GM12892 (cell line): ENCODE measurements around the gene ZDHHC1.

Experiments used
- POLR2A ChIP-seq: IDR thresholded peaks from 2 replicates; pipeline ENCODE4 v1.6.1; 2011; ENCODE audit warnings: low read depth, low read length, control low read depth
- POLR2AphosphoS5 ChIP-seq: IDR thresholded peaks from 2 replicates; pipeline ENCODE4 v1.6.1; 2011; ENCODE audit warnings: low read depth, low read length, control low read depth
- TAF1 ChIP-seq: IDR thresholded peaks from 2 replicates; pipeline ENCODE4 v1.6.1; 2011; ENCODE audit warnings: low read depth, mild to moderate bottlenecking, control low read depth, low read length, borderline replicate concordance

DNA sequence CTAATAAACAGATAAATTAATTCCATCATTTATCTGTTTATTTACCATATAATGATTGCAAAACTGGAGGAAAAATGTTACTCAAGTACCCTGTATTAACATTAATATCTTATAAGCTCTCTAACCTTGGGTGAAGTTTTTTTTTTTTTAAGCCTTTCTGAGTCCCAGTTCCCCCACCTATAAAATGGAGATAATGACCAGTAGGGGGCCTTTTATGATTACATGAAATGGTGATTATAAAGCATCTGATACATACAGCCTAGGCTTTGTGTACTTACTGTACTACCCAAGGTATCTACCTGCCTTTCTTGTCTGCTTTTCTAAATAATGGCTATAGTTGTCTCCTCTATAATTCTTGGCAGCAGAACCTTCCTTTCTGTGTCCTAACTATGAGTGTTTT lies 67.1 kb downstream of the ZDHHC1 start:
- TF ChIP-seq POLR2A (no peak), POLR2AphosphoS5 (no peak), TAF1 (no peak)
